ENCODE measurements around the gene TRPT1. TPM values are rescaled to one million over a fixed set of nuclear protein-coding genes. Genes with fewer than 3 reads are reported as not detected.

TRPT1 gene
- total RNA-seq, 1 donor from 2014 or later, result 98.1 TPM

DNA sequence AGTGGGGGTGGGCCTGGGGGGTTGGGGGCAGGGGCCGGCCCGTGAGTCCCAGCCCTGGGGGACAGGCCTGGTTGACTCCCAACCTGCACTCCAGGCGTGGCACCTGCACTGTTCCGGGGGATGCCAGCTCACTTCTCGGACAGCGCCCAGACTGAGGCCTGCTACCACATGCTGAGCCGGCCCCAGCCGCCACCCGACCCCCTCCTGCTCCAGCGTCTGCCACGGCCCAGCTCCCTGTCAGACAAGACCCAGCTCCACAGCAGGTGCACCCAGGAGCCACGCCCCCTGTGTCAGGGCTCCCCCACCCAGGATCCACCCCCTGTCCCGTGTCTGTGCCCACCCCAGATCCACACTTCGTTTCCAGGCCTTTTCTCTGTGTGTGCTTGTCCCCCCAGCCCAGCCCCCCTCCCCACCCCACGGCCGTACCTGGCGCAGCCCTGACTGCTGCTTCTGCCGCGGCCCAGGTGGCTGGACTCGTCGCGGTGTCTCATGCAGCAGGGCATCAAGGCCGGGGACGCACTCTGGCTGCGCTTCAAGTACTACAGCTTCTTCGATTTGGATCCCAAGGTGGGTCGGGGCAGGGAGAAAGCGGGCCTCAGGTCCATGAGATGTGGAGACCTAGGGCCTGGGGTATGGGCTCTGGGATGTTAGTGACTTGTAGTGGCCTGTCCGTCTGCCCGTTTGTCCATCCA lies 14.7 kb downstream of the TRPT1 start:
- H3K4me3 ChIP-seq (ENCODE audit: low read depth, low read length), result no peak overlapping the region
- no peak for TF ChIP-seq CTCF (conservative IDR thresholded peaks at IDR 0.05; ENCODE audit: low read depth, low read length)
- no peak for DNase-seq (ENCODE audit: low read depth)

- H3K4me3 ChIP-seq (ENCODE audit: low read depth, low read length), result no peak overlapping the region
- no peak for DNase-seq (ENCODE audit: low read depth)
- no peak for TF ChIP-seq CTCF (conservative IDR thresholded peaks at IDR 0.05; ENCODE audit: low read depth, low read length)
Measured at GRCh38 chr11:64210301-64211020, 15.5 kb downstream of the TRPT1 start.

- no peak for DNase-seq (ENCODE audit: low read depth)
- TF ChIP-seq CTCF (conservative IDR thresholded peaks at IDR 0.05; ENCODE audit: low read depth, low read length), result no peak
- H3K4me3 ChIP-seq (ENCODE audit: low read depth, low read length), result no peak overlapping the region
Measured at GRCh38 chr11:64209563-64209843, 16.5 kb downstream of the TRPT1 start.

GRCh38 chr11:64208796-64209562 lies 17.0 kb downstream of the TRPT1 start:
- no peak for TF ChIP-seq CTCF (conservative IDR thresholded peaks at IDR 0.05; ENCODE audit: low read depth, low read length)
- H3K4me3 ChIP-seq (ENCODE audit: low read depth, low read length), result no peak overlapping the region
- DNase-seq (ENCODE audit: low read depth), result no peak

GRCh38 chr11:64208086-64208795 lies 17.7 kb downstream of the TRPT1 start:
- DNase-seq (ENCODE audit: low read depth), result no peak
- no peak for TF ChIP-seq CTCF (conservative IDR thresholded peaks at IDR 0.05; ENCODE audit: low read depth, low read length)
- H3K4me3 ChIP-seq (ENCODE audit: low read depth, low read length), result no peak overlapping the region

DNA sequence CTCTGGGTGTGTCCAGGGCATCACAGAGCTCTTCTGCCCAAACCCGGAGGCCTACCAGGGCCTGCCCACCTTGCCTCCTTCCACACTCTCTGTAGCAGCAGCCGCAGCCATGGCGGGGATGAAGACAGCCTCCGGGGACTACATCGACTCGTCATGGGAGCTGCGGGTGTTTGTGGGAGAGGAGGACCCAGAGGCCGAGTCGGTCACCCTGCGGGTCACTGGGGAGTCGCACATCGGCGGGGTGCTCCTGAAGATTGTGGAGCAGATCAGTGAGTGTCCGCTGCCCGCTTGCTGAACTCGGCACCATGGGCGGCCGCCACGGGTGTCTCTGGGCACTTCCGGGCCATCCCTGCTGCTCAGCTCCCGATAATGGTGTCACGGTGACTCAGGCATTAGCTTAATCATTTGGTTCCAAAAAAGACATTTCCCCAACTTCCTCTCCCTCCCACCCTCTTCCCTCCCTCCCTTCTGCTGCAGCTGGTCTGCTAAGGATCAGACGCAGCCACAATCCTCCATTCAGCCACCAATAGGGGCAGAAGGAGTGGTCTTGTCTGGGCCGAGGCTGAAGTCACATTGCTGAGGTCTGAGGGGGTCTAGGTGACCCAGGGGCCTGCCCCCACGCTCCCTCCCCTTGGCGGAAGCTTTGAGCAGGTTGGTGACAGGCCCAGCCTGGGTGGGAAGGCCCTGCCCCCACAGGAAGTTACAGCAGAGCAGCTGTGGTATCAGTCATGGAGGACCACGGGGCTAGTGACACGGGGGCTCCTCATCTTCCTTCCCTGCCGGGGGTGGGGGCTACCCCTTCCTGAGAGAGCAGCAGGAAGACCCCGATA lies 18.5 kb downstream of the TRPT1 start:
- DNase-seq (ENCODE audit: low read depth), result no peak
- TF ChIP-seq CTCF (conservative IDR thresholded peaks at IDR 0.05; ENCODE audit: low read depth, low read length), result no peak
- no peak overlapping the region for H3K4me3 ChIP-seq (ENCODE audit: low read depth, low read length)
